Measurements from ENCODE around the gene HARBI1.

HARBI1 gene

DNA sequence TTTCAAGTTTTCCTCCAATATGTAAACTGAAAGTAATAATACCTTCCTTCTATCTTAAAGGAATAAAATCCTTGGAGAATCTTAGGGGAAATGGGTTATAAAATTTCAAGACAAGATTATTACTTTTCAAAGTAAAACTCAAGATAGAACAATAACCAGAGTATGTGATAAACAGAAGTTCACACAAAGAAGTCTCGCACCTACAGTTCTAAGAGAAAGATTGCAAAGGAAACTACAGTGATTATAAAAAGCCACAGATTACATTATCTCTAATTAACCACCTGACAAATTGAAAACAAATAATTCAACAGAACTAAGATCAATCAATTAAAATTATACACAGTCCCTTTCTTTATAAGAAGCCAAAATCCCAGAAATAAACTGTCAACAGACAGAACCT lies 57.2 kb downstream of the HARBI1 start:
- TF ChIP-seq, protein P1, sequence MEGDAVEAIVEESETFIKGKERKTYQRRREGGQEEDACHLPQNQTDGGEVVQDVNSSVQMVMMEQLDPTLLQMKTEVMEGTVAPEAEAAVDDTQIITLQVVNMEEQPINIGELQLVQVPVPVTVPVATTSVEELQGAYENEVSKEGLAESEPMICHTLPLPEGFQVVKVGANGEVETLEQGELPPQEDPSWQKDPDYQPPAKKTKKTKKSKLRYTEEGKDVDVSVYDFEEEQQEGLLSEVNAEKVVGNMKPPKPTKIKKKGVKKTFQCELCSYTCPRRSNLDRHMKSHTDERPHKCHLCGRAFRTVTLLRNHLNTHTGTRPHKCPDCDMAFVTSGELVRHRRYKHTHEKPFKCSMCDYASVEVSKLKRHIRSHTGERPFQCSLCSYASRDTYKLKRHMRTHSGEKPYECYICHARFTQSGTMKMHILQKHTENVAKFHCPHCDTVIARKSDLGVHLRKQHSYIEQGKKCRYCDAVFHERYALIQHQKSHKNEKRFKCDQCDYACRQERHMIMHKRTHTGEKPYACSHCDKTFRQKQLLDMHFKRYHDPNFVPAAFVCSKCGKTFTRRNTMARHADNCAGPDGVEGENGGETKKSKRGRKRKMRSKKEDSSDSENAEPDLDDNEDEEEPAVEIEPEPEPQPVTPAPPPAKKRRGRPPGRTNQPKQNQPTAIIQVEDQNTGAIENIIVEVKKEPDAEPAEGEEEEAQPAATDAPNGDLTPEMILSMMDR (IDR thresholded peaks at IDR 0.05; ENCODE audit: low read length, missing control alignments) = no peak
- DNase-seq (ENCODE audit: low read depth) = no peak
- no peak overlapping the region for H3K4me3 ChIP-seq (replicated peaks; ENCODE audit: low read depth, low read length)

DNA sequence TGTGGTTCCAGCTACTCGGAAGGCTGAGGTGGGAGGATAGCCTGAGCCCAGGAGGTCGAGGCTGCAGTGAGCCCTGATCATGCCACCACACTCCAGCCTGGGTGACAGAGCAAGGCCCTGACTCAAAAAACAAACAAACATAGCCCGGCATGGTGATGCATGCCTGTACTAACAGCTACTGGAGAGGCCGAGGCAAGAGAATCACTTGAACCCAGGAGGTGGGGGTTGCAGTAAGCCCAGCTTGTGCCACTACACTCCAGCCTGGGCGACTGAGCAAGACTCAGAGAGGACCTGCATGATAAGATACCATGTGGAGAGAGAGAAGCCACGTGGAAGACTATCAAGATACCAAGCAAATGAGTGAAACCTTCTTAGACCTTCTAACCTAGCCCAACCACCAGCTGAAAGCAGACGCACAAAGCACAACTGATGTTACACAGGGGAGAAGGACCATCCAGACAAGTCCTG lies 59.3 kb downstream of the HARBI1 start:
- DNase-seq (ENCODE audit: low read depth) = no peak
- no peak overlapping the region for H3K4me3 ChIP-seq (replicated peaks; ENCODE audit: low read depth, low read length)
- TF ChIP-seq, protein P1 (IDR thresholded peaks at IDR 0.05; ENCODE audit: low read length, missing control alignments) = no peak

DNA sequence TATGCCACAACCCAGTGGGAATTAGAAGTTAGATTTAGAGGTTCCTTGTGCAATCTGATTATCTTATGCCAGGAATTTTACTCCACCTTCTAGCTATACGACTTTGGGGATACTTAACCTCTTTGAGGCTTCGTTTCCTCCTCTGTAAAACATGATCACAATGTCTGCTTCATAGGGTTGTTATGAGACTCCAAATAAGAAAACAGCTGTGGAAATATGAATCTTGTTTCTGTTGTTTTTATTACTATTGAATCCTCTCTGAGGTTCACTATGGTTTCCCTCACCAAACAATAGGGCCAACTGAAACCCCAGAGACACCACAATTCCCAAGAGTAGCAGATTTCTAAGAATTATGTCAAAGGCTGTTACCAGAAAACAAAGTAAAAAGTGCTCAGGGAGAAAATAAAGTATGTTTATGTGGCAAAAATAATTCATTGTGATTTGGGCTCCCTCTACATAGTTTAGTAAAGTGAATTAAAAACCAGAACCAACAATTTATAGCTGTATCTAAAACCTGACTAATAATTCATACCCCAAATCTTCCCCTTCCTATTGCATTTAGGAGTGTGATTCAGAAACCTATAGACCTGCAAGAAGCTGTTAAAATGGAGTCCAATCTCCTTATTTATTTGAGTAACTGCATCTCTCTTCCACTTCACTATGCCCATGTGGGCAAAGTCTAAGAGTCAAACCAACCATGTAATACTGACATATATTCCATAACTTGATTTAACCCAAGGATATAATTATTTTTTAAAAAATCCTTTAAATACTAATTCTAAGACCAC lies 61.6 kb downstream of the HARBI1 start:
- no peak overlapping the region for H3K4me3 ChIP-seq (replicated peaks; ENCODE audit: low read depth, low read length)
- TF ChIP-seq, protein P1 (IDR thresholded peaks at IDR 0.05; ENCODE audit: low read length, missing control alignments) = no peak
- DNase-seq (ENCODE audit: low read depth) = peak; percentile 69

DNA sequence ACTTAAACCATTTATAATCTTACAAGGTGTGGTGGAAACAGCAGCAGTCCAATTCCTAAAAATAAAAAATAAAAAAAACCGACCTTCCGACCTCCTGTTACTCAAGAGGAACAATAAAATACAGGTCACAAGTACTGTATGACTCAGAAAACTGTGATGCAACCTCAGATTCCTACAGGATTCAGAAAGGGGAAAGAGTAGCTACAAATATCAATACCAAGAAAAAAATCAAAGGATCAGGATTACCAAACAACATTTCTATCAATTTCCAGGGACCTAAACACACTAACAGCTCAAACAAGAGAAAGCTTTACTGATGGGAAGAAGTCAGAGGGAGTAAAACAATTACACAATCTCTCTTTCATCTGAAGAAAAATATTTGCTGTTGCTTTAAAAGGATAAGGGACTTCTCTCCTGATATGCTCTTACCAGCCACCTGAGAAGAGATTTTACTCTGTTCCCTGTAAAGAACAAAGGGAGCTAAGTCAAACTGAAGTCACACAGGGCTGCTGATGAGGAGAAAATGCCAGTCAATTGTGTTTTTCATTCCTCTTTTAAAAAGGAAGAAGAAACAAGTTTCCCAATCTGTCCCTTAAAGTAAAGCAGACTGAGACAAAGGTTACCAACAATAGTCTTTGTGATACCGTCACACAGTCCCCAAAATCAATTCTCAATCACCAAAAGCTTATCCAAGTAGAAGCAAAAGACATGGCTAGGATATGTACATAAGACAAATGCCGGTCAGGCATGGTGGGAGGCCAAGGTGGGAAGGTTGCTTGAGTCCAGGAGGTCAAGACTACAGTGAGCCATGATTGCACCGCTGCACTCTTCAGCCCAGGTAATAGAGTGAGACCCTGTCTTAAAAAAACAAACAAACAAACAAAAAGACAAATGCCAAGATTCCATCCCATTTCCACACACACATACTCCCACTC lies 62.5 kb downstream of the HARBI1 start:
- no peak overlapping the region for H3K4me3 ChIP-seq (replicated peaks; ENCODE audit: low read depth, low read length)
- DNase-seq (ENCODE audit: low read depth) = peak; percentile 86
- TF ChIP-seq, protein P1 (IDR thresholded peaks at IDR 0.05; ENCODE audit: low read length, missing control alignments) = no peak

DNA sequence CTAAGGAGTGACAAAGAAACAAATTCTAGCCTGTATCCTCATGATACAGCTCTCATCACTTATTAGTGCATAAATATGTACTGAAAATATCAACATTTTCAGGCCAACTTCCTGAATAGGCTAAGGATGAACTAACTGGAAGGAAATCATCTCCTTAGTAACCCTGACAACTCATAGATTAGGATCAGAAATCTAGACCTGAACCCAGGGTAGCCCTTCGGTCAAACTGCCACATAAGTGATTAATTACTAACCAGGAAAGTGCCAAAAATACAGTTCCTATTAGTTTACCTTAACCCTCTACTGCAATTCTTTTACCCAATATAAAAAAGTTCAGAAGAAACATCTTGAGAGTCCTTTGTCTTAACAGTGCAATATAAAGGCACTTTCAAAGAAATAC lies 63.2 kb downstream of the HARBI1 start:
- TF ChIP-seq, protein P1 (IDR thresholded peaks at IDR 0.05; ENCODE audit: low read length, missing control alignments) = no peak
- H3K4me3 ChIP-seq (replicated peaks; ENCODE audit: low read depth, low read length) = peak overlapping the region; percentile 13
- DNase-seq (ENCODE audit: low read depth) = no peak
